GM19395 (cell line): ENCODE data around the gene ZNF771.
"Not testable (repeated sequence)": the region's sequence is repeated elsewhere in the genome, so short reads cannot be mapped to it uniquely, and the experiment has no call there.

Experiments used
- ATAC-seq: cut with Tn5 transposase; IDR thresholded peaks from one replicate; pipeline ENCODE4 v1.9.1; 2021; ENCODE audit warnings: mild to moderate bottlenecking, moderate library complexity; ENCODE audit not compliant: unreplicated experiment

The ZNF771 gene

GRCh38 chr16:30429678-30430427 lies 22.4 kb downstream of the ZNF771 start, which contains the start of gene DCTPP1:
TSS of gene DCTPP1 (minus strand) at chr16:30430030. CDS start at chr16:30429980, 50 bp downstream.
- ATAC-seq: peak; percentile 98

GRCh38 chr16:30430428-30430970 lies 23.1 kb downstream of the ZNF771 start:
- ATAC-seq: no peak

GRCh38 chr16:30434852-30435251 lies 27.4 kb downstream of the ZNF771 start:
- ATAC-seq: no peak

GRCh38 chr16:30437511-30438046 lies 30.2 kb downstream of the ZNF771 start:
- no peak for ATAC-seq

- no peak for ATAC-seq
These were observed 31.4 kb downstream of the ZNF771 start for GRCh38 chr16:30438835-30439234.

GRCh38 chr16:30439720-30440348 lies 32.4 kb downstream of the ZNF771 start:
- no peak for ATAC-seq

GRCh38 chr16:30443631-30444030 lies 36.2 kb downstream of the ZNF771 start:
- no peak for ATAC-seq

GRCh38 chr16:30444231-30445148 lies 37.1 kb downstream of the ZNF771 start:
- no peak for ATAC-seq

GRCh38 chr16:30445149-30445407 lies 37.7 kb downstream of the ZNF771 start:
- ATAC-seq: peak; percentile 25

GRCh38 chr16:30445408-30446202 lies 38.2 kb downstream of the ZNF771 start, which contains the start of gene SEPHS2:
TSS of gene SEPHS2 (minus strand) at chr16:30445874. CDS start at chr16:30445727, 147 bp downstream.
- peak; percentile 87 for ATAC-seq

- ATAC-seq: no peak
These were observed 38.8 kb downstream of the ZNF771 start for GRCh38 chr16:30446203-30446595.

GRCh38 chr16:30447512-30448226 lies 40.3 kb downstream of the ZNF771 start:
- no peak for ATAC-seq

GRCh38 chr16:30449116-30449435 lies 41.7 kb downstream of the ZNF771 start:
- ATAC-seq: no peak

- not testable (repeated sequence) for ATAC-seq
These were observed 45.5 kb downstream of the ZNF771 start for GRCh38 chr16:30452709-30453580.

- no peak for ATAC-seq
These were observed 48.9 kb downstream of the ZNF771 start for GRCh38 chr16:30456302-30456701.

- no peak for ATAC-seq
These were observed 49.9 kb downstream of the ZNF771 start for GRCh38 chr16:30457256-30457655.

GRCh38 chr16:30457743-30458560 lies 50.5 kb downstream of the ZNF771 start:
- no peak for ATAC-seq
